ENCODE results near the gene LRRC41.
"Not testable (repeated sequence)": the region's sequence is repeated elsewhere in the genome, so short reads cannot be mapped to it uniquely, and the experiment has no call there.

Gene LRRC41

GRCh38 chr1:46284597-46285564 lies 18.5 kb downstream of the LRRC41 start:
- DNase-seq = no peak

DNA sequence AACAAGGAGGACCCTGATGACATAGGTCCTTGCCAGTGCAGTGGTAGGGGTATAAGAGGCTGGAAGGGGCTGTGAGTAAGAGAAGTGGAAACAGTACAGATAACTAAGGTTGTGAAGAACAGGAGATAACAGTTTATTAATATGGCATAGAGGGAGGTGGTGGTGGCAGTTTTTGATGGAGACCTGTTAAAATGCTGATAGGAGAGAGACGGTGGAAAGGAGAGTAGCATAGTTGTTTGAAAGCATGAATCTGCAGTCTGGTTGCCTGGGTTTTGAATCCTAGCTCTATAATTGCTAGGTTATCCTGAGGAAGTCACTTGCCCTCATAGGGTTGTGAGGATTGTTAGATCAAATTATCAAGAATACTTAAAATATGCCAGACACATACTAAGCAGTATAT lies 19.4 kb downstream of the LRRC41 start:
- no peak for DNase-seq

DNA sequence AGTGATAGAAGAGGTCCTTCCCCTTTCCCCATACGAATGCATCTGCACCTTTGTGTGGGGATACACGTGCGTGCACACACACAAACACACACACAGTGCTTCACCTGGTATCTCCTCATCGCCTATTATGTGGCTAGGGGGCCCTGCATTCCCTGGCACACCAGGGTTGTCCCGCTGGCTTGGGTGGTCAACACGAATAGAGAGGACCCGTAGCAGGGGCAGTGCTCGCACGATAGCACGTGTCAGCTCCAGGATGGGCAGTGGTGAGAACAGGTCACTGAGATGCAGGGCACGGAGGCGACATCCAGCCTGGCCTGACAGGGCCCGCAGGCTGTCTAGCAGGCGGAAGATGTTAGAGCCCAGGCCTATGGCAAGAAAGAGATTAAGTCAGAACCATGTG lies 22.4 kb downstream of the LRRC41 start:
- DNase-seq = no peak

- DNase-seq = no peak
Measured at GRCh38 chr1:46280092-46280491, 23.3 kb downstream of the LRRC41 start.

GRCh38 chr1:46278807-46279206 lies 24.6 kb downstream of the LRRC41 start:
- no peak for DNase-seq

DNA sequence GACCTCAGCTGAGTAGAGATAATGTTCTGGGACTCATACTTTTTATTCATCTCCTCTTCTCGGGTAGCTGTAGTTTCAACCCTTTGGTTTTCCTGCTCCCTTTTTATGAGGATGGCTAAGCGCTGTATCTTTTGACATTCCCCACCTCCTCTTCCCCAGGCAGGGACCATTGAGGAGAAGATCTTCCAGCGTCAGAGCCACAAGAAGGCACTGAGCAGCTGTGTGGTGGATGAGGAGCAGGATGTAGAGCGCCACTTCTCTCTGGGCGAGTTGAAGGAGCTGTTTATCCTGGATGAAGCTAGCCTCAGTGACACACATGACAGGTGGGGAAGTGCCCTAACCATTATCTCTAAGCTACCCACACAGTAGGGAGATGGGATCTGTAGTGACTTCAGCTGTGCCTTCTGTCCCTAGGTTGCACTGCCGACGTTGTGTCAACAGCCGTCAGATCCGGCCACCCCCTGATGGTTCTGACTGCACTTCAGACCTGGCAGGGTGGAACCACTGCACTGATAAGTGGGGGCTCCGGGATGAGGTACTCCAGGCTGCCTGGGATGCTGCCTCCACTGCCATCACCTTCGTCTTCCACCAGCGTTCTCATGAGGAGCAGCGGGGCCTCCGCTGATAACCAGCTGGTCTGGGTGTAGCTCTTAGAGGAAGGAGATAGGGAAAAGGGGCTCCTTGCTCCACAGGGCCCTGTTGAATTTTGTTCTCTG lies 25.6 kb downstream of the LRRC41 start:
- no peak for DNase-seq

- DNase-seq = no peak
Measured at GRCh38 chr1:46275030-46275337, 28.4 kb downstream of the LRRC41 start.

- DNase-seq = no peak
Measured at GRCh38 chr1:46274225-46275029, 29.0 kb downstream of the LRRC41 start.

GRCh38 chr1:46268578-46268977 lies 34.8 kb downstream of the LRRC41 start:
- no peak for DNase-seq

- no peak for DNase-seq
Measured at GRCh38 chr1:46263146-46263545, 40.3 kb downstream of the LRRC41 start.

DNA sequence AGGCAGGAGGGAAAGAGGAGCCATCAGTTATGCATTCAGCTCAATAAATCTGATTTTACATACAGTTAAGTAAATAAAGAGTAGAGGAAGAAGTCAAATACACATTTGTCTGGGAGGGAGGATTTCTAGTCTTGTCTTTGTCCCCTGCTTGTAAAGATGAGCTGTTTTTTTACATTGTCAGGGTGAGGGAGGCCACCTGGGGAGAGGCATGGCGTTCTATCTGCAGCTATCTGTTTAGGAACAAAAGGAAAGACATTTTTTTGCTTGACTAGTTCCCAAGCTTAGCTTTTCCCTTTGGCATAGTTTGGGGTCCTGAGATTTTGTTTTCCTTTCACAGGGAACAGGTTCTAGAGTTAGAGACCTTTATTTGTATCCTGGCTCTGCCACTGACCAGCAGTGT lies 40.9 kb downstream of the LRRC41 start:
- DNase-seq = no peak

GRCh38 chr1:46256523-46256922 lies 46.9 kb downstream of the LRRC41 start:
- no peak for DNase-seq

DNA sequence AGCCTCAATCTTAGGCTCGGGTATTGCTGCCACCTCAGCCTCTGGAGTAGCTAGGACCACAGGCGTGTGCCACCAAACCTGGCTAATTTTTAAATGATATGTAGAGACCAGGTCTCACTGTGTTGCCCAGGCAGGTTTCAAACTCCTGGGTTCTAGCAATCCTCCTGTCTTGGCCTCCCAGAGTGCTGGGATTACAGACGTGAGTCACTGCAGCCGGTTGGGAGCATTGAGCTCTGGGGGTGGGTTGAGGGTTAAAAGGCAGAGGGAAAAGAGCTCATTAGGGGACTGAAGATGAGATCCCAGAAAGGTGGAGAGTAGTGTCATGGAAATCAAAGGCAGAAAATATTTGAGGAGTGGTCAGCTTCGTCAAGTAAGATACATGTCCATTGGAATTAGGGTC lies 48.7 kb downstream of the LRRC41 start:
- DNase-seq = no peak

DNA sequence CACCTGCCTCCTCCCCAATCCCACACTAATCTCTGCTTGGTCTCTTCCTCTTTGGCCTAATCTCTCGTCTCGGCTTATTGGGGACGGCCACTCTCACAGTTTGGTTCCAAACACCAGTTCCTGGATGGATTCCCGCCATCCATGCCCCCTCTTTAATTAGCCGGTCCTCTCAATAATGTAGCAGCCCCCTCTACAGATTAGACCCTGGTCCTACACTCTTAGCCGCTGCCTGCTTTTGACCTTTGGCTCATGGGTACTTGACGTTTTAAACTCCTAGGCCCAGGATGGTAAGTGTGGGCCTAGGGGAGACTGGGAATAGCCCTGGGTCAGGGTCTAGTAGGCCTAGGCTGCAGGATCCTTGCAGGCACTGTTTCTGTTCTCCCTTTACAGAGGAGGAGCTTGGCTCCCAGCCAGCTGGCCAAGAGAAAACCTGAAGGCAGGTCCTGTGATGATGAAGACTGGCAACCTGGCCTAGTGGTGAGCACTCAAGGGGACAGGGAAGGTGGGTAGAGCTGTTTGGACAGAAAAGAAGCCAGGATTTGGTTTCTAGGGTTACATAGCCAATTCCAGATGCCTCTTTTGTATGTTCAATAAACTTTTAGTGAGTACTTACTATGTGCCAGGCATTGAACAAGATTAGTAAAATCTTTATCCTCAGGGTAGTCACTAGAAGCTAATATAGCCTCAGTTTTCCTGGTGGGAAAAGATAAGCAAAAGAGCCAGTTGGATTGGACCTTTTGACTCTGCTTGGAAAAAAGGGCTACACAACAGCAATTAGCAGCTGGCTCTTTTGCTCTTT lies 55.1 kb downstream of the LRRC41 start:
- DNase-seq = no peak

DNA sequence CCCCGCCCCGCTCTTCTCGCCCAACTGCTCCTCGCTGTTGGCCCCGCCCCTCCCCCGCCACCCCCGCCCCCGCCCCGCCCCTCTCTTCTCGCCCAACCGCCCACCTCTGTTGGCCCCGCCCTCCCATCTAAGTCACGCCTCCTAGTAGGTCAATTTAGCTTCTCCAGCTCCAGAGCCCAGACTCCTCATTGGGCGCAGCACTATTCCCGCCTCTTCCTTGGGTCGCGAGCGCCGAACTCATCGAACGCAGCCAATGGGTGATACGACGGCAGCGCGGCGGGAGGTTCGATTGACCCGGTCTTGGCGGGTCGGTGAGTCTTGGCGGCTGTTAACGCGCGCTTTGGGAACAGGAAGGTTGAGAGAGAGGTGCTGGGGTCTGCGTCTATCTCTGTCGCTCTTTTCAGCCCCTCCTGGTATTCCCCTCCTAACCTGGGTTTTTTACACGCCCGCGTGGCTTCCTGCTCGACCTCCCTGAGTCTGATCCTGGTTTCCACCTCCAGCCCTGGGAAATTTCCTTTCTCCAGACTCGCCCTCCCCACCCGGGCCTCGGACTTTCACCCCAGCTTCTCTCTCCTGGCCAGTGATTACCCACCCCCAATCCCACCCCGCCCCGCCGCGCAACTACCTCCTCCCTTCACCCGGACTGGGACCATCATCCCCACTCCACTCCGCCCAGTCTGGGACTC lies 55.8 kb downstream of the LRRC41 start, which contains the start of gene RAD54L:
Gene RAD54L, plus strand, starts transcription at position 328 of the 686 bp plus-strand sequence. CDS start 643 bp downstream, outside the sequence.
- peak; percentile 90 for DNase-seq

GRCh38 chr1:46246548-46247435 lies 56.6 kb downstream of the LRRC41 start:
- DNase-seq = no peak

DNA sequence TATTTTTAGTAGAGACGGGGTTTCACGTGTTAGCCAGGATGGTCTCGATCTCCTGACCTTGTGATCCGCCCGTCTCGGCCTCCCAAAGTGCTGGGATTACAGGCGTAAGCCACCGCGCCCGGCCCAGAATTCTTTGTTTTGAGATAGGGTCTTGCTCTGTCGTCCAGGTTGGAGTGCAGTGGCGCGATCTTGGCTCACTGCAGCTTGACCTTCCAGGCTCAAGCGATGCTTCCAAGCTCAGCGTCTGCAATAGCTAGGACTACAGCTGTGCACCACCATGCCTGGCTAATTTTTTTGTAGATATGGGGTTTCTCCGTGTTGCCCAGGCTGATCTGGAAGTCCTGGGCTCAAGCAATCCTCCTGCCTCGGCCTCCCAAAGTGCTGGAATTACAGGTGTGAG lies 57.3 kb downstream of the LRRC41 start:
- DNase-seq = not testable (repeated sequence)

DNA sequence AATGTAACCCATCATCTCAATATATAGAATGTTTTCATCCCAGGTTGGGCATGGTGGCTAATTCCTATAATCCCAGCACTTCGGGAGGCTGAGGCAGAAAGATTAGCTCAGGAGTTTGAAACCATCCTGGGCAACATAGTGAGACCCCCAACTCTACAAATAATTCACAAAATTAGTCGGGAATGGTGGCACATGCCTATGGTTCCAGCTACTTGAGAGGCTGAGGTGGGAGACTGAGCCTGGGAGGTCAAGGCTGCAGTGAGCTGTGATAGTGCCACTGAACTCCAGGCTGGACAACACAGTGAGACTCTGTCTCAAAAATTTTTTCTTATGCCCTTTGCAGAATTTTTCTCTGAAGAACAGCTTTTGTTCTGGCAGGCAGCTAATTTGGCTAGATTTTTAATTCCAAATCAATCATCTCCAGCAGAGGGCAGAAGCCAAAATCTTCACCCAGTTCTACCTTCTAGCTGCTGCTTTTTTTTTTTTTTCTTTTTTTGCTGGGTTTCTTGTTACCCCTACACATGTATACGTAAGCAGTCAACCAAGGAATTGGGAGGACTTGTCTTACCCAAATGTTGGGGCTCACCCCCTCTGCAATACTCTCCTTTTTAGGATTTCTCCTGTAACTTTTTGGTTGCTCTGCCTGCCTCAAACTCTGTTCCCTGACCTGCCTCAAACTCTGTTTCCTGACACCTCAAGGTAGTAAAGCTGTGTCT lies 58.6 kb downstream of the LRRC41 start:
- no peak for DNase-seq

- DNase-seq = not testable (repeated sequence)
Measured at GRCh38 chr1:46243831-46244230, 59.6 kb downstream of the LRRC41 start.

DNA sequence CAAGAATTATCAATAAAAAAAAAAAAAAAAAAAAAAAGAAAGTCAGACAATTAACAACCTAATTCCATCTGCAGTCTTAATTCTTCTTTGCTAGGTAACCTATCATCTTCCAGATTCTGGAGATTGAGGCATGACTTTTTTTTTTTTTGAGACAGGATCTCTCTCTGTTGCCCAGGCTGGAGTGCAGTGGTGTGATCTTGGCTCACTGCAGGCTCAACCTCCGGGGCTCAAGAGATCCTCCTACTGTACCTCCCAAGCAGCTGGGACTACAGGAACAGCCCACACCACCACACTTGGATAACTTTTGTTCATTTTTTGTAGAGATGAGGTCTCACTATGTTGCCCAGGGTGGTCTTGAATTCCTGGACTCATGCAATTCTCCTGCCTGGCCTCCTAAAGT lies 60.5 kb downstream of the LRRC41 start:
- no peak for DNase-seq
